ENCODE data around the gene TSPAN15. TPM values are rescaled to one million over a fixed set of nuclear protein-coding genes. Genes with fewer than 3 reads are reported as not detected.

TSPAN15 gene
- total RNA-seq, 4 donors from 2014 or later = 17.2 to 58.1 (median 24.4) TPM

GRCh38 chr10:69434926-69435325 is 16.3 kb upstream of the TSPAN15 start:
- TF ChIP-seq, protein P1, sequence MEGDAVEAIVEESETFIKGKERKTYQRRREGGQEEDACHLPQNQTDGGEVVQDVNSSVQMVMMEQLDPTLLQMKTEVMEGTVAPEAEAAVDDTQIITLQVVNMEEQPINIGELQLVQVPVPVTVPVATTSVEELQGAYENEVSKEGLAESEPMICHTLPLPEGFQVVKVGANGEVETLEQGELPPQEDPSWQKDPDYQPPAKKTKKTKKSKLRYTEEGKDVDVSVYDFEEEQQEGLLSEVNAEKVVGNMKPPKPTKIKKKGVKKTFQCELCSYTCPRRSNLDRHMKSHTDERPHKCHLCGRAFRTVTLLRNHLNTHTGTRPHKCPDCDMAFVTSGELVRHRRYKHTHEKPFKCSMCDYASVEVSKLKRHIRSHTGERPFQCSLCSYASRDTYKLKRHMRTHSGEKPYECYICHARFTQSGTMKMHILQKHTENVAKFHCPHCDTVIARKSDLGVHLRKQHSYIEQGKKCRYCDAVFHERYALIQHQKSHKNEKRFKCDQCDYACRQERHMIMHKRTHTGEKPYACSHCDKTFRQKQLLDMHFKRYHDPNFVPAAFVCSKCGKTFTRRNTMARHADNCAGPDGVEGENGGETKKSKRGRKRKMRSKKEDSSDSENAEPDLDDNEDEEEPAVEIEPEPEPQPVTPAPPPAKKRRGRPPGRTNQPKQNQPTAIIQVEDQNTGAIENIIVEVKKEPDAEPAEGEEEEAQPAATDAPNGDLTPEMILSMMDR (IDR thresholded peaks at IDR 0.05) = no peak
- TF ChIP-seq POLR2A (IDR thresholded peaks at IDR 0.05) = no peak
- Histone ChIP-seq H3K36me3 (no peaks in the 10 kb centered on the region), H3K27me3 (no peaks in the 10 kb centered on the region), H3K27ac (no peak overlapping the region), H3K4me1 (peaks cover 0 to 11% of the 10 kb centered on the region in 2 donors), H3K4me3 (no peak overlapping the region), H3K9me3 (no peaks in the 10 kb centered on the region)
- DNase-seq = no peak
- intact Hi-C loops (cut with DNase I; ENCODE audit: low total_unique reads) = no loop called here

DNA sequence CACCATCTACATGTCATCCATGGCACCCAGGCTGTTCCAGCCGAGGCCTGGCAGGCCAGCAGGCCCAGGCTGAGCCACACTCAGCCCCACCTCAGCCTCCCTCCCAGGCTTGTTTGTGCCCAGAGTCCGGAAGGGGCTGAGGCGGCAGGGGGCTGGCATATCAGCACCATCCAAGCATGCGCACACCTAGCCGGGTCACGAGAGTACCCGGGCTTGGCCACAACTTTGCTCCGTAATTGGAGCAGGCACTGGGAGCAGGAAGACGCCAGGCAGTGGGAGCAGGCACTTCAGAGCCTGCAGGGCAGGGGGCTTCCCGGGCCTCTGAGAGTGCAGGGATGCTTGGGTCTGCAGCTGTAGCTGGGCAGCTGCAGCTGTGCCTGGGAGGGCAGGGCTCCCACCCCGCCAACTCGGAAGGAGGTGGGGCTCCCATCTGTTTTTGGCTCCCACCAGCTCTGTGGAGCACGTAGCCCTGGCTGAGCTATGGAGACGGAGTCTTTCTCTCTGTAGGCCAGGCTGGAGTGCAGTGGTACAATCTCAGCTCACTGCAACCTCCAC is 15.2 kb upstream of the TSPAN15 start:
- intact Hi-C loops (cut with DNase I; ENCODE audit: low total_unique reads) = no loop called here
- Histone ChIP-seq H3K4me3 (no peak overlapping the region), H3K4me1 (peaks cover 0 to 11% of the 10 kb centered on the region in 2 donors), H3K27me3 (no peaks in the 10 kb centered on the region), H3K27ac (no peak overlapping the region), H3K36me3 (no peaks in the 10 kb centered on the region), H3K9me3 (no peaks in the 10 kb centered on the region)
- no peak for DNase-seq
- TF ChIP-seq, protein P1 (IDR thresholded peaks at IDR 0.05) = no peak
- TF ChIP-seq POLR2A (IDR thresholded peaks at IDR 0.05) = no peak

DNA sequence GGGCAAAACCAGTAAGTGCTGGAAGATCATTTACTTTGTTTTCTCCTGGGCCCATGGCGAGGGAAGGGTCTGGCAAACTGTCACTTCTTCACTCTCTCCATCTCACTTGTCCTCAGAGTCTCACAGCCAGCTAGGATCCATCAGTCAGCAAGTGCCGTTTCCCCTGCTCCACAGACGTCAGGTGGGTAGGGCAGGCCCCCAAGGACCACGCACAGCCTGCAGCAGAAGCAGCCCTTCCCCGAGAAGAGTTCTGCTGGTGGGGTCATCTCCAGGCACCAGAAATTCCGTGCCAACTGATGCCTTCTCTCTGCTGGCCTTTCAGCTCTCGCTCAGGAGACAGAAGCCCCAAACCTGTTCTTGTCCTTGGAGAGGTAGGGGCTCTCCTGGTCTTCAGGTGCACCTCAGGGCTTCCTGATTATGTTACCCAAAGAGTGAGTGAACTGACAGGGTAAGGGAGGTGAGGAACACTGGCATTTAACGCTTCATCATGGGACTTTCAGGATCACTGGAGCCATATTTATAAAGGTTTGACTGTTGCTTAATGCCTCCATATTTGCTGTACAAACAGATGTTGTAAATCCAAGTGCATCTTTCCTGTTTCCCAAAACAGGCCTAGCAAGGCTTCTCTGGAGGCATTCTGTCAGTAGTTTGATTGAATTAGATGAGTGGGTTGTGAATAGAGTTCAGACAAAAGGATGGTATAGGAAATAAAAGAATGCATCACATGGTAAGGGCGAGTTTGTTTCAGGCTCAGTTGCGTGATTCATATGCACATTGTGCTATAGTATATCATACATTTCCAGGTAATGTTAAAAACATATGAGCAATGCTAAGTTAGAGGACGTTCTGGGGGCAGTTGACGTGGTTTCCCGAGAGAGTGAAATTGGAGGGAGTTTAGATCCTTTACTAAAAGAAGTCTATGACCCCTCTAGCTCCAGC is 13.7 kb upstream of the TSPAN15 start:
- H3K27me3 ChIP-seq = no peaks in the 10 kb centered on the region
- peak overlapping the region; percentile 68 to 71 for H3K27ac ChIP-seq
- TF ChIP-seq, protein P1 (IDR thresholded peaks at IDR 0.05) = no peak
- no peak for TF ChIP-seq POLR2A (IDR thresholded peaks at IDR 0.05)
- H3K9me3 ChIP-seq = no peaks in the 10 kb centered on the region
- H3K4me3 ChIP-seq = no peak overlapping the region
- intact Hi-C loops (cut with DNase I; ENCODE audit: low total_unique reads) = no loop called here
- H3K4me1 ChIP-seq = peaks cover 0 to 11% of the 10 kb centered on the region in 2 donors
- no peaks in the 10 kb centered on the region for H3K36me3 ChIP-seq
- DNase-seq = no peak

- Histone ChIP-seq H3K4me1 (peaks cover 0 to 11% of the 10 kb centered on the region in 2 donors), H3K27ac (peak overlapping the region; percentile 68 to 71), H3K36me3 (no peaks in the 10 kb centered on the region), H3K9me3 (no peaks in the 10 kb centered on the region), H3K4me3 (no peak overlapping the region), H3K27me3 (no peaks in the 10 kb centered on the region)
- TF ChIP-seq, protein P1 (IDR thresholded peaks at IDR 0.05) = no peak
- TF ChIP-seq POLR2A (IDR thresholded peaks at IDR 0.05) = no peak
- DNase-seq = no peak
- intact Hi-C loops (cut with DNase I; ENCODE audit: low total_unique reads) = no loop called here
Observed at GRCh38 chr10:69438536-69439349, 12.5 kb upstream of the TSPAN15 start.
